ENCODE measurements around the gene BCL2L14.
"Not testable (repeated sequence)": the region's sequence is repeated elsewhere in the genome, so short reads cannot be mapped to it uniquely, and the experiment has no call there.

- not testable (repeated sequence) for TF ChIP-seq CTCF (IDR thresholded peaks at IDR 0.05; ENCODE audit: low read depth, low read length); MAX (IDR thresholded peaks at IDR 0.05; ENCODE audit: low read depth, low read length); POLR2A (IDR thresholded peaks at IDR 0.05; ENCODE audit: extremely low read depth, insufficient read length); MYC (IDR thresholded peaks at IDR 0.05; ENCODE audit: low read depth, low read length)
These were observed 73.8 kb downstream of the BCL2L14 start for GRCh38 chr12:12144531-12144930.

Data from NB4 (cell line).